Neural progenitor cell (in vitro differentiated cells): Measurements from ENCODE around the gene SLC15A1.

Source experiments
- EZH2phosphoT487 ChIP-seq: fragments of 200-600 bp; sonication (generic); IDR thresholded peaks from 2 replicates; pipeline ENCODE4 v1.6.1; 2017; ENCODE audit warnings: antibody characterized with exemption
- TF ChIP-seq, protein P1 (sequence below): fragments of 200-600 bp; sonication (generic); IDR thresholded peaks from 2 replicates; pipeline ENCODE4 v1.5.1; 2017; ENCODE audit warnings: antibody characterized with exemption, mild to moderate bottlenecking

DNA sequence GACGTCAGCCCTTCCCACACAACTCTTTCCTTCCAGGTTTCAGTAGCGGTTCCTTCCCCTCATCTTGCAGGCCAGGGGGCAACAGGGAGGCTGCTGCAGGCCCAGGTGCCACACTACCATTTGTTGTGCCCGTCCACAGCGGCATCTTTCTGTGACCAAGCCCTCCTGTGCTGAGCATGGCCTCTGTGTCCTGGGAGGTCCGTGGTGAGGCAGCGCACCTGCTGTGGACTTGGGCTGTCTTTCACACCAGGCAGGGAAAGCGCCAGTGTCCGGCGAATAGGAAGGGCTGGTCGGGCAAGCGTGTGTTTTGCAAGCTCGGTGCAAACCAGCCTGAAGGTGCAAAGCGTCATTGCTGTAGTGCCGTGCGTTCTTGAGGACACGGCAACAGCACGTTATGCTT is 21.4 kb downstream of the SLC15A1 start:
- TF ChIP-seq, protein P1, sequence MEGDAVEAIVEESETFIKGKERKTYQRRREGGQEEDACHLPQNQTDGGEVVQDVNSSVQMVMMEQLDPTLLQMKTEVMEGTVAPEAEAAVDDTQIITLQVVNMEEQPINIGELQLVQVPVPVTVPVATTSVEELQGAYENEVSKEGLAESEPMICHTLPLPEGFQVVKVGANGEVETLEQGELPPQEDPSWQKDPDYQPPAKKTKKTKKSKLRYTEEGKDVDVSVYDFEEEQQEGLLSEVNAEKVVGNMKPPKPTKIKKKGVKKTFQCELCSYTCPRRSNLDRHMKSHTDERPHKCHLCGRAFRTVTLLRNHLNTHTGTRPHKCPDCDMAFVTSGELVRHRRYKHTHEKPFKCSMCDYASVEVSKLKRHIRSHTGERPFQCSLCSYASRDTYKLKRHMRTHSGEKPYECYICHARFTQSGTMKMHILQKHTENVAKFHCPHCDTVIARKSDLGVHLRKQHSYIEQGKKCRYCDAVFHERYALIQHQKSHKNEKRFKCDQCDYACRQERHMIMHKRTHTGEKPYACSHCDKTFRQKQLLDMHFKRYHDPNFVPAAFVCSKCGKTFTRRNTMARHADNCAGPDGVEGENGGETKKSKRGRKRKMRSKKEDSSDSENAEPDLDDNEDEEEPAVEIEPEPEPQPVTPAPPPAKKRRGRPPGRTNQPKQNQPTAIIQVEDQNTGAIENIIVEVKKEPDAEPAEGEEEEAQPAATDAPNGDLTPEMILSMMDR, result no peak
- TF ChIP-seq EZH2phosphoT487, result no peak
